GM19395 (cell line): ENCODE data around the gene STK25.
"Not testable (repeated sequence)": the region's sequence is repeated elsewhere in the genome, so short reads cannot be mapped to it uniquely, and the experiment has no call there.

ENCODE experiments used
- ATAC-seq: cut with Tn5 transposase; IDR thresholded peaks from one replicate; pipeline ENCODE4 v1.9.1; 2021; ENCODE audit warnings: mild to moderate bottlenecking, moderate library complexity; ENCODE audit not compliant: unreplicated experiment

The STK25 gene

GRCh38 chr2:241468476-241468781, 40.0 kb downstream of the STK25 start:
- no peak for ATAC-seq

- no peak for ATAC-seq
Measured at GRCh38 chr2:241467777-241468475, 40.5 kb downstream of the STK25 start.

GRCh38 chr2:241466230-241466629, 42.2 kb downstream of the STK25 start:
- no peak for ATAC-seq

GRCh38 chr2:241465543-241465942, 42.8 kb downstream of the STK25 start:
- no peak for ATAC-seq

- ATAC-seq = no peak
Measured at GRCh38 chr2:241463276-241464135, 44.9 kb downstream of the STK25 start.

- no peak for ATAC-seq
Measured at GRCh38 chr2:241461693-241462677, 46.4 kb downstream of the STK25 start.

GRCh38 chr2:241460631-241461030, 47.8 kb downstream of the STK25 start:
- ATAC-seq = no peak

GRCh38 chr2:241459520-241459919, 48.9 kb downstream of the STK25 start:
- no peak for ATAC-seq

GRCh38 chr2:241458687-241459086, 49.7 kb downstream of the STK25 start:
- ATAC-seq = no peak

- no peak for ATAC-seq
Measured at GRCh38 chr2:241456546-241456945, 51.8 kb downstream of the STK25 start.

- no peak for ATAC-seq
Measured at GRCh38 chr2:241454837-241455485, 53.4 kb downstream of the STK25 start.

- ATAC-seq = not testable (repeated sequence)
Measured at GRCh38 chr2:241453919-241454318, 54.5 kb downstream of the STK25 start.

- ATAC-seq = no peak
Measured at GRCh38 chr2:241451840-241452506, 56.4 kb downstream of the STK25 start.

- not testable (repeated sequence) for ATAC-seq
Measured at GRCh38 chr2:241450092-241450491, 58.3 kb downstream of the STK25 start.

GRCh38 chr2:241445426-241445825, 63.0 kb downstream of the STK25 start:
- no peak for ATAC-seq

GRCh38 chr2:241443486-241444223, 64.7 kb downstream of the STK25 start:
- ATAC-seq = no peak
